MM.1S (cell line): ENCODE results near the gene BAG2.

ENCODE experiments used
- EZH2 ChIP-seq: fragments of 300-600 bp; sonication (generic); optimal IDR thresholded peaks from 2 replicates; pipeline ENCODE3; 2017; ENCODE audit warnings: low read depth, mild to moderate bottlenecking, antibody characterized with exemption, low read length, mixed read lengths
- EZH2phosphoT487 ChIP-seq: fragments of 300-600 bp; sonication (generic); IDR thresholded peaks from 2 replicates; pipeline ENCODE4 v1.6.1; 2018; ENCODE audit warnings: antibody characterized with exemption, low read length
- TF ChIP-seq, protein P1 (sequence below): fragments of 300-600 bp; sonication (generic); IDR thresholded peaks from 2 replicates; pipeline ENCODE4 v1.5.1; 2016; ENCODE audit warnings: antibody characterized with exemption, low read length, mixed read lengths

DNA sequence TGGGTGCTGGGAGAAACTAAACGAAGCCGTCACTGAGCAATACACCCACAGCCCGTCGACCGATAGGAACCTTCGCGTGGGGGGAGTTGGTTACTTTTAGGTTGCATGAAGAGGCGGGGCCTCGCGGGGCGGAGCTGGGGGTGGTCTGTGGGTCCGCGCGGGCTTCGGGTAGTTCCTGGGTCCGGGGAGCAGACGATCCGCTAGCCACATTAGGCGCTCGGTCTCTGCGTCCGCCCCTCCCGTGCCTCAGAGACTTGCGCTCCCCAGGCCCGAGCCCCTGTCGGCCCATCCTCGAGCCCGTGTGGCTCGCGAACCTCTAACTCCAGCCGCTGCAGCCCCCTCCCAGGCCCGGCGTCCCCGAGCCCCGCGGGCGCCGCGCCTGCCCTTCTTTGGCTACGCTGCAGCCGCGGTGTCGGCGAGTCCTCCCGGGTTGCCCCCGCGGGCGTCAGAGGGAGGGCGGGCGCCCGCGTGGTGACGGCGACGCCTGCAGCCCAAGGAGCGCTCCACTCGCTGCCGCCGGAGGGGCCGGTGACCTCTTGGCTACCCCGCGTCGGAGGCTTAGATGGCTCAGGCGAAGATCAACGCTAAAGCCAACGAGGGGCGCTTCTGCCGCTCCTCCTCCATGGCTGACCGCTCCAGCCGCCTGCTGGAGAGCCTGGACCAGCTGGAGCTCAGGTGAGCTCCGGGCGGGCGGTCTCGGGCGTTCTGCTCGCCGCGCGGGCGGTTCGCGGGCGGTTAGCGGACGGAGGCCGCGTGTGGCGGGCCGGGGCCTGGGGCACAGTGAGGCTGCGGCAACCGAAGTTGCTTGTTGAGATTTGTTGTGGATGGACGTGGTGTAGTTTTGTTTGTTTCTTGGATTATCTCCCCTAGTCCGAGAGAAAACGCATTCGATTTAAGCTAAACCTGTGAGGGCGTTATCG lies at the start of gene BAG2:
- TF ChIP-seq, protein P1, sequence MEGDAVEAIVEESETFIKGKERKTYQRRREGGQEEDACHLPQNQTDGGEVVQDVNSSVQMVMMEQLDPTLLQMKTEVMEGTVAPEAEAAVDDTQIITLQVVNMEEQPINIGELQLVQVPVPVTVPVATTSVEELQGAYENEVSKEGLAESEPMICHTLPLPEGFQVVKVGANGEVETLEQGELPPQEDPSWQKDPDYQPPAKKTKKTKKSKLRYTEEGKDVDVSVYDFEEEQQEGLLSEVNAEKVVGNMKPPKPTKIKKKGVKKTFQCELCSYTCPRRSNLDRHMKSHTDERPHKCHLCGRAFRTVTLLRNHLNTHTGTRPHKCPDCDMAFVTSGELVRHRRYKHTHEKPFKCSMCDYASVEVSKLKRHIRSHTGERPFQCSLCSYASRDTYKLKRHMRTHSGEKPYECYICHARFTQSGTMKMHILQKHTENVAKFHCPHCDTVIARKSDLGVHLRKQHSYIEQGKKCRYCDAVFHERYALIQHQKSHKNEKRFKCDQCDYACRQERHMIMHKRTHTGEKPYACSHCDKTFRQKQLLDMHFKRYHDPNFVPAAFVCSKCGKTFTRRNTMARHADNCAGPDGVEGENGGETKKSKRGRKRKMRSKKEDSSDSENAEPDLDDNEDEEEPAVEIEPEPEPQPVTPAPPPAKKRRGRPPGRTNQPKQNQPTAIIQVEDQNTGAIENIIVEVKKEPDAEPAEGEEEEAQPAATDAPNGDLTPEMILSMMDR, result no peak
- TF ChIP-seq EZH2 (no peak), EZH2phosphoT487 (no peak)
